SK-N-SH (cell line): Measurements from ENCODE around the gene SLC35F6. TPM values are rescaled to one million over a fixed set of nuclear protein-coding genes. Genes with fewer than 3 reads are reported as not detected.

ENCODE experiments used
- CTCF ChIA-PET: fragments of 300-600, 350-600 bp; formaldehyde crosslinking; extraction: SDS; loops from one replicate; lab custom pipeline; 2021; lab: Yijun Ruan, JAX
- POLR2A ChIA-PET: fragments of 350-600 bp; sonication (Branson Sonifier 250); formaldehyde crosslinking; extraction: SDS; loops from one replicate; lab custom pipeline; 2020; ENCODE audit warnings: antibody characterized with exemption, inconsistent platforms; lab: Yijun Ruan, JAX
- DNase-seq: peaks from one replicate; pipeline ENCODE4 v3.0.0; 2012
- H2AFZ ChIP-seq: fragments of 200-600 bp; sonication (generic); 2 replicates; pipeline ENCODE4 v1.8.1; 2016; ENCODE audit warnings: antibody characterized with exemption, mild to moderate bottlenecking, low read depth
- H3F3A ChIP-seq: fragments of 200-600 bp; sonication (generic); replicated peaks from 2 replicates; pipeline ENCODE3; 2016; ENCODE audit warnings: antibody characterized with exemption, mild to moderate bottlenecking; ENCODE audit not compliant: insufficient read depth
- H3K27ac ChIP-seq, 2 experiments: fragments of 200-500 bp in 1 of 2; fragments of 200-600 bp in 1 of 2; sonication (Bioruptor generic) in 1 of 2; sonication (generic), shearing (Covaris generic) in 1 of 2; 2 replicates each; pipeline versions ENCODE4 v1.5.1 to v1.6.1; 2014 to 2016; ENCODE audit warnings: low read depth in 2 of 2, inconsistent platforms in 1 of 2, low read length in 1 of 2, mild to moderate bottlenecking in 1 of 2, mixed read lengths in 1 of 2
- H3K27me3 ChIP-seq: fragments of 200-600 bp; sonication (generic), shearing (Covaris generic); 2 replicates; pipeline ENCODE4 v1.6.1; 2016; ENCODE audit warnings: mixed run types; ENCODE audit not compliant: insufficient read depth
- H3K36me3 ChIP-seq, 2 experiments: fragments of 200-500 bp in 1 of 2; fragments of 200-600 bp in 1 of 2; sonication (Bioruptor generic) in 1 of 2; sonication (generic) in 1 of 2; replicated peaks in 1 of 2; 2 replicates each; pipeline versions ENCODE3 to v1.5.1; 2014 to 2016; ENCODE audit warnings: low read length in 1 of 2, mild to moderate bottlenecking in 1 of 2; ENCODE audit not compliant: insufficient read depth in 2 of 2, control insufficient read depth in 1 of 2
- H3K4me1 ChIP-seq, 2 experiments: fragments of 200-500 bp in 1 of 2; fragments of 200-600 bp in 1 of 2; sonication (Bioruptor generic) in 1 of 2; sonication (generic), shearing (Covaris generic) in 1 of 2; 2 replicates each; pipeline versions ENCODE4 v1.5.1 to v1.6.1; 2014 to 2016; ENCODE audit warnings: low read depth in 1 of 2, low read length in 1 of 2, mixed run types in 1 of 2; ENCODE audit not compliant: insufficient read depth in 2 of 2, control insufficient read depth in 1 of 2
- H3K4me2 ChIP-seq: fragments of 200-600 bp; sonication (generic), shearing (Covaris generic); 2 replicates; pipeline ENCODE4 v1.6.1; 2017; ENCODE audit warnings: mixed run types
- H3K4me3 ChIP-seq, 2 experiments: fragments of 200-500 bp in 1 of 2; fragments of 200-600 bp in 1 of 2; sonication (Bioruptor generic) in 1 of 2; sonication (generic), shearing (Covaris generic) in 1 of 2; 2 replicates each; pipeline versions ENCODE4 v1.5.1 to v1.8.1; 2014 to 2016; ENCODE audit warnings: low read depth in 2 of 2, inconsistent platforms in 1 of 2, low read length in 1 of 2, mild to moderate bottlenecking in 1 of 2, mixed read lengths in 1 of 2, moderate library complexity in 1 of 2
- H3K79me2 ChIP-seq: fragments of 200-600 bp; sonication (generic); 2 replicates; pipeline ENCODE4 v1.8.1; 2017; ENCODE audit warnings: mild to moderate bottlenecking; ENCODE audit not compliant: insufficient read depth
- H3K9ac ChIP-seq: fragments of 200-600 bp; sonication (generic); 2 replicates; pipeline ENCODE4 v1.6.1; 2017; ENCODE audit warnings: mixed run types
- H3K9me2 ChIP-seq: fragments of 200-600 bp; sonication (generic); 2 replicates; pipeline ENCODE4 v1.6.1; 2017; ENCODE audit warnings: mixed run types
- H3K9me3 ChIP-seq: fragments of 200-600 bp; sonication (generic); 2 replicates; pipeline ENCODE4 v1.6.1; 2017; ENCODE audit warnings: mixed run types, mild to moderate bottlenecking, moderate library complexity
- H4K20me1 ChIP-seq: fragments of 200-600 bp; sonication (generic); 2 replicates; pipeline ENCODE4 v1.6.1; 2017; ENCODE audit warnings: mild to moderate bottlenecking, mixed run types; ENCODE audit not compliant: insufficient read depth
- ELF1 ChIP-seq: IDR thresholded peaks from 2 replicates; pipeline ENCODE4 v1.4.0; 2012
- EZH2phosphoT487 ChIP-seq: fragments of 200-600 bp; sonication (generic); IDR thresholded peaks from 2 replicates; pipeline ENCODE4 v1.6.1; 2017; ENCODE audit warnings: low read depth, mixed run types, mild to moderate bottlenecking, antibody characterized with exemption, moderate library complexity, borderline replicate concordance
- FOSL2 ChIP-seq: IDR thresholded peaks from 2 replicates; pipeline ENCODE4 v1.4.0; 2012; ENCODE audit warnings: low read depth, mild to moderate bottlenecking, moderate library complexity, borderline replicate concordance
- JUND ChIP-seq: IDR thresholded peaks from 2 replicates; pipeline ENCODE4 v1.4.0; 2012
- MXI1 ChIP-seq: IDR thresholded peaks from 2 replicates; pipeline ENCODE4 v1.6.1; 2012; ENCODE audit warnings: mild to moderate bottlenecking, low read depth, low read length, improper control_type of control experiment
- PBX3 ChIP-seq: IDR thresholded peaks from 2 replicates; pipeline ENCODE4; 2012
- RCOR1 ChIP-seq: fragments of 150-350 bp; IDR thresholded peaks from 2 replicates; pipeline ENCODE4 v1.6.1; 2017; ENCODE audit warnings: antibody characterized with exemption, low read length
- RXRA ChIP-seq: IDR thresholded peaks from 2 replicates; pipeline ENCODE4 v1.4.0; 2012; ENCODE audit warnings: low read depth, mild to moderate bottlenecking, borderline replicate concordance
- SIN3A ChIP-seq: IDR thresholded peaks from 2 replicates; pipeline ENCODE4 v1.6.1; 2012; ENCODE audit warnings: low read depth, mild to moderate bottlenecking, low read length, moderate library complexity, borderline replicate concordance
- TCF12 ChIP-seq: IDR thresholded peaks from 2 replicates; pipeline ENCODE4 v1.4.0; 2012
- YY1 ChIP-seq: IDR thresholded peaks from 2 replicates; pipeline ENCODE4 v1.4.0; 2012; ENCODE audit warnings: low read depth, mild to moderate bottlenecking
- ZBTB33 ChIP-seq: IDR thresholded peaks from 2 replicates; pipeline ENCODE4 v1.4.0; 2012; ENCODE audit warnings: low read depth, borderline replicate concordance
- WGBS: methylation state at CpG from one replicate; pipeline ENCODE4 v1.1.6; 2017; ENCODE audit warnings: low lambda C conversion rate; 5-methylcytosine and 5-hydroxymethylcytosine counted together
- polyA plus RNA-seq, 3 experiments: library from polyadenylated mRNA; depleted of rRNA; stranded (reverse); fragments of >200 nt; gene quantifications; 2 replicates each; pipeline ENCODE4 v1.2.3, GENCODE V29; 2012
- TF ChIP-seq, protein P1 (sequence below): fragments of 150-350 bp; IDR thresholded peaks from 2 replicates; pipeline ENCODE4 v1.6.1; 2016; ENCODE audit warnings: mild to moderate bottlenecking, low read depth, low read length
- TF ChIP-seq, protein P2 (sequence below): IDR thresholded peaks from 2 replicates; pipeline ENCODE4 v1.6.1; 2012; ENCODE audit warnings: mild to moderate bottlenecking, low read depth, low read length, moderate library complexity

Gene SLC35F6
- polyA plus RNA-seq, 1 of the 3 experiments (the other 2 are of a cell fraction), result 16.0 TPM

- POLR2A ChIA-PET, result no interaction called here
- Histone ChIP-seq H3K9ac (no peak overlapping the region), H3K27ac (peak overlapping the region in 1 of 2 experiments; percentile 52; a peak in 2 of 4 replicates), H3K36me3 (no peaks in the 10 kb centered on the region), H3K4me3 (no peak overlapping the region), H3K9me2 (no peaks in the 10 kb centered on the region), H2AFZ (no peak overlapping the region; the same call in 1 of the 2 replicates)
- WGBS, result 47% methylated on average over 5 of the region's 5 CpGs
- DNase-seq, result no peak
- no peak for TF ChIP-seq ELF1
- TF ChIP-seq SIN3A, result no peak
- no peak for TF ChIP-seq YY1
- TF ChIP-seq FOSL2, result peak; percentile 69; the same call in 1 of the 2 replicates
- peak; percentile 53 for TF ChIP-seq PBX3
- no peak for TF ChIP-seq RCOR1
- peak; percentile 47; the same call in 1 of the 2 replicates for TF ChIP-seq RXRA
- TF ChIP-seq ZBTB33, result no peak
- TF ChIP-seq, protein P1, sequence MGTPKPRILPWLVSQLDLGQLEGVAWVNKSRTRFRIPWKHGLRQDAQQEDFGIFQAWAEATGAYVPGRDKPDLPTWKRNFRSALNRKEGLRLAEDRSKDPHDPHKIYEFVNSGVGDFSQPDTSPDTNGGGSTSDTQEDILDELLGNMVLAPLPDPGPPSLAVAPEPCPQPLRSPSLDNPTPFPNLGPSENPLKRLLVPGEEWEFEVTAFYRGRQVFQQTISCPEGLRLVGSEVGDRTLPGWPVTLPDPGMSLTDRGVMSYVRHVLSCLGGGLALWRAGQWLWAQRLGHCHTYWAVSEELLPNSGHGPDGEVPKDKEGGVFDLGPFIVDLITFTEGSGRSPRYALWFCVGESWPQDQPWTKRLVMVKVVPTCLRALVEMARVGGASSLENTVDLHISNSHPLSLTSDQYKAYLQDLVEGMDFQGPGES, result no peak
- peak; percentile 50 for TF ChIP-seq JUND
- TF ChIP-seq, protein P2, sequence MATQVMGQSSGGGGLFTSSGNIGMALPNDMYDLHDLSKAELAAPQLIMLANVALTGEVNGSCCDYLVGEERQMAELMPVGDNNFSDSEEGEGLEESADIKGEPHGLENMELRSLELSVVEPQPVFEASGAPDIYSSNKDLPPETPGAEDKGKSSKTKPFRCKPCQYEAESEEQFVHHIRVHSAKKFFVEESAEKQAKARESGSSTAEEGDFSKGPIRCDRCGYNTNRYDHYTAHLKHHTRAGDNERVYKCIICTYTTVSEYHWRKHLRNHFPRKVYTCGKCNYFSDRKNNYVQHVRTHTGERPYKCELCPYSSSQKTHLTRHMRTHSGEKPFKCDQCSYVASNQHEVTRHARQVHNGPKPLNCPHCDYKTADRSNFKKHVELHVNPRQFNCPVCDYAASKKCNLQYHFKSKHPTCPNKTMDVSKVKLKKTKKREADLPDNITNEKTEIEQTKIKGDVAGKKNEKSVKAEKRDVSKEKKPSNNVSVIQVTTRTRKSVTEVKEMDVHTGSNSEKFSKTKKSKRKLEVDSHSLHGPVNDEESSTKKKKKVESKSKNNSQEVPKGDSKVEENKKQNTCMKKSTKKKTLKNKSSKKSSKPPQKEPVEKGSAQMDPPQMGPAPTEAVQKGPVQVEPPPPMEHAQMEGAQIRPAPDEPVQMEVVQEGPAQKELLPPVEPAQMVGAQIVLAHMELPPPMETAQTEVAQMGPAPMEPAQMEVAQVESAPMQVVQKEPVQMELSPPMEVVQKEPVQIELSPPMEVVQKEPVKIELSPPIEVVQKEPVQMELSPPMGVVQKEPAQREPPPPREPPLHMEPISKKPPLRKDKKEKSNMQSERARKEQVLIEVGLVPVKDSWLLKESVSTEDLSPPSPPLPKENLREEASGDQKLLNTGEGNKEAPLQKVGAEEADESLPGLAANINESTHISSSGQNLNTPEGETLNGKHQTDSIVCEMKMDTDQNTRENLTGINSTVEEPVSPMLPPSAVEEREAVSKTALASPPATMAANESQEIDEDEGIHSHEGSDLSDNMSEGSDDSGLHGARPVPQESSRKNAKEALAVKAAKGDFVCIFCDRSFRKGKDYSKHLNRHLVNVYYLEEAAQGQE, result no peak
- no peak for TF ChIP-seq MXI1
- 0 out of 2 replicates have a peak, but pooled peaks have one; percentile 45 for TF ChIP-seq TCF12
- no peak for TF ChIP-seq EZH2phosphoT487
- TF ChIP-seq, all 33 proteins: peak for 5
- Histone ChIP-seq H3K79me2 (no peaks in the 10 kb centered on the region), H3K27me3 (no peaks in the 10 kb centered on the region), H4K20me1 (no peaks in the 10 kb centered on the region), H3K9me3 (no peaks in the 10 kb centered on the region), H3K4me2 (no peak overlapping the region), H3F3A (peaks cover 18% of the 10 kb centered on the region), H3K4me1 (peaks cover 0 to 6% of the 10 kb centered on the region in 2 experiments; a peak in 2 of 4 replicates)
- CTCF ChIA-PET, result interaction anchor here (1.0 to 1.4 kb wide), 2 partner anchors 16 to 41 kb away, joined by 3 to 4 read pairs; no protein-coding TSS in a partner anchor
Measured at GRCh38 chr2:26805241-26805676, 41.2 kb downstream of the SLC35F6 start.
